Measurements from ENCODE around the gene CCDC88C. TPM values are rescaled to one million over a fixed set of nuclear protein-coding genes. Genes with fewer than 3 reads are reported as not detected.

Gene CCDC88C
- polyA plus RNA-seq, 3 donors, result 4.7 to 7.6 (median 5.8) TPM

- WGBS, 3 donors, result 72 to 89% (median 76%) methylated on average over 7 of the region's 7 CpGs
- H3K27ac ChIP-seq (ENCODE audit: low read depth, low read length), result no peak overlapping the region
Observed at GRCh38 chr14:91327250-91327595, 90.4 kb downstream of the CCDC88C start.

- 67 to 77% (median 71%) methylated on average over 14 of the region's 14 CpGs for WGBS, 3 donors
- H3K27ac ChIP-seq (ENCODE audit: low read depth, low read length), result no peak overlapping the region
Observed at GRCh38 chr14:91326514-91327249, 90.9 kb downstream of the CCDC88C start.

- no peak overlapping the region for H3K27ac ChIP-seq (ENCODE audit: low read depth, low read length)
Observed at GRCh38 chr14:91324606-91325575, 92.7 kb downstream of the CCDC88C start.

GRCh38 chr14:91323671-91324605, 93.7 kb downstream of the CCDC88C start:
- no peak overlapping the region for H3K27ac ChIP-seq (ENCODE audit: low read depth, low read length)
- 9 to 44% (median 22%) methylated on average over 25 of the region's 25 CpGs for WGBS, 3 donors

More at GRCh38 chr14:91324606-91325575, 92.7 kb downstream of the CCDC88C start:
- 69 to 79% (median 72%) methylated on average over 20 of the region's 20 CpGs for WGBS, 3 donors

- no peak overlapping the region for H3K27ac ChIP-seq (ENCODE audit: low read depth, low read length)
- WGBS, 3 donors, result 87 to 91% (median 90%) methylated on average over 6 of the region's 6 CpGs
Observed at GRCh38 chr14:91323031-91323430, 94.6 kb downstream of the CCDC88C start.

GRCh38 chr14:91322623-91323022, 95.0 kb downstream of the CCDC88C start:
- no peak overlapping the region for H3K27ac ChIP-seq (ENCODE audit: low read depth, low read length)

GRCh38 chr14:91321131-91321530, 96.5 kb downstream of the CCDC88C start:
- no peak overlapping the region for H3K27ac ChIP-seq (ENCODE audit: low read depth, low read length)
- WGBS, 3 donors, result 84 to 87% (median 87%) methylated on average over 12 of the region's 12 CpGs

More at GRCh38 chr14:91322623-91323022, 95.0 kb downstream of the CCDC88C start:
- 64 to 85% (median 70%) methylated on average over 6 of the region's 6 CpGs for WGBS, 3 donors

- no peak overlapping the region for H3K27ac ChIP-seq (ENCODE audit: low read depth, low read length)
- 94 to 98% (median 97%) methylated on average over 9 of the region's 9 CpGs for WGBS, 3 donors
Observed at GRCh38 chr14:91320266-91320665, 97.4 kb downstream of the CCDC88C start.

GRCh38 chr14:91318911-91319310, 98.7 kb downstream of the CCDC88C start:
- no peak overlapping the region for H3K27ac ChIP-seq (ENCODE audit: low read depth, low read length)
- 55 to 81% (median 64%) methylated on average over 3 to 4 of the region's 4 CpGs for WGBS, 3 donors

- WGBS, 3 donors, result 26 to 33% (median 28%) methylated on average over 16 to 21 of the region's 21 CpGs
Observed at GRCh38 chr14:91317381-91318308, 100.0 kb downstream of the CCDC88C start.

GRCh38 chr14:91316761-91317160, 100.9 kb downstream of the CCDC88C start:
- no peak overlapping the region for H3K27ac ChIP-seq (ENCODE audit: low read depth, low read length)
- WGBS, 3 donors, result 87 to 97% (median 95%) methylated on average over 2 of the region's 2 CpGs

More at GRCh38 chr14:91317381-91318308, 100.0 kb downstream of the CCDC88C start:
- H3K27ac ChIP-seq (ENCODE audit: low read depth, low read length), result no peak overlapping the region

- 47 to 65% (median 49%) methylated on average over 6 of the region's 6 CpGs for WGBS, 3 donors
- H3K27ac ChIP-seq (ENCODE audit: low read depth, low read length), result no peak overlapping the region
Observed at GRCh38 chr14:91315844-91316267, 101.8 kb downstream of the CCDC88C start.

- WGBS, 3 donors, result 92 to 96% (median 94%) methylated on average over 14 of the region's 14 CpGs
- H3K27ac ChIP-seq (ENCODE audit: low read depth, low read length), result no peak overlapping the region
Observed at GRCh38 chr14:91313852-91314251, 103.8 kb downstream of the CCDC88C start.

- H3K27ac ChIP-seq (ENCODE audit: low read depth, low read length), result no peak overlapping the region
- 92% methylated on average over 34 of the region's 34 CpGs for WGBS, 3 donors
Observed at GRCh38 chr14:91313154-91313850, 104.3 kb downstream of the CCDC88C start.

- WGBS, 3 donors, result 62 to 74% (median 65%) methylated on average over 5 of the region's 5 CpGs
- no peak overlapping the region for H3K27ac ChIP-seq (ENCODE audit: low read depth, low read length)
Observed at GRCh38 chr14:91311284-91311662, 106.3 kb downstream of the CCDC88C start.

GRCh38 chr14:91310606-91311283, 106.9 kb downstream of the CCDC88C start:
- no peak overlapping the region for H3K27ac ChIP-seq (ENCODE audit: low read depth, low read length)
- 86 to 90% (median 88%) methylated on average over 16 of the region's 16 CpGs for WGBS, 3 donors

Measured in adipose tissue (tissue), 3 donors.